HG03354 (cell line): ENCODE results near the gene UGT1A3.
"Not testable (repeated sequence)": the region's sequence is repeated elsewhere in the genome, so short reads cannot be mapped to it uniquely, and the experiment has no call there.

Experiments
- ATAC-seq: cut with Tn5 transposase; IDR thresholded peaks from one replicate; pipeline ENCODE4 v1.9.1; 2021; ENCODE audit warnings: mild to moderate bottlenecking; ENCODE audit not compliant: unreplicated experiment, poor library complexity, severe bottlenecking

Gene UGT1A3

DNA sequence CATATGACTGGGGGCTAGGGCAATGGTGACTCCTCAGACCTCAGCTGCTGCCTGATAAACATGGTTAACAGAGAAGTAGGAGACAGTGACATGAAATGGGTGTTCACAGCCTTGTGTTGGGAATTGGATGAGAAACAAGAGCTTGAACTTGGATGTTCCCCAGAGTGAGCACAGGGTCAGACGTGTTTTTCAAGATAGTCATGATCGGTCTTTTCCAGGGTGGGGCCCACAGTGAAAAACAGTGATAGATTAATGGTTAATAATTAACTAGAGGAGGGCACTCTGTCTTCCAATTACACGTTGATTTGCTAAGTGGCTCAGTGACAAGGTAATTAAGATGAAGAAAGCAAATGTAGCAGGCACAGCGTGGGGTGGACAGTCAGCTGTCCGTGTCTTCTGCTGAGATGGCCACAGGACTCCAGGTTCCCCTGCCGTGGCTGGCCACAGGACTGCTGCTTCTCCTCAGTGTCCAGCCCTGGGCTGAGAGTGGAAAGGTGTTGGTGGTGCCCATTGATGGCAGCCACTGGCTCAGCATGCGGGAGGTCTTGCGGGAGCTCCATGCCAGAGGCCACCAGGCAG lies at the start of gene UGT1A3:
Gene UGT1A3, plus strand, starts transcription at position 320 of the 579 bp plus-strand sequence. Its CDS starts 85 bp downstream, at position 405.
- ATAC-seq: no peak

GRCh38 chr2:233679196-233679595 lies 49.6 kb upstream of the UGT1A3 start:
- ATAC-seq: no peak

DNA sequence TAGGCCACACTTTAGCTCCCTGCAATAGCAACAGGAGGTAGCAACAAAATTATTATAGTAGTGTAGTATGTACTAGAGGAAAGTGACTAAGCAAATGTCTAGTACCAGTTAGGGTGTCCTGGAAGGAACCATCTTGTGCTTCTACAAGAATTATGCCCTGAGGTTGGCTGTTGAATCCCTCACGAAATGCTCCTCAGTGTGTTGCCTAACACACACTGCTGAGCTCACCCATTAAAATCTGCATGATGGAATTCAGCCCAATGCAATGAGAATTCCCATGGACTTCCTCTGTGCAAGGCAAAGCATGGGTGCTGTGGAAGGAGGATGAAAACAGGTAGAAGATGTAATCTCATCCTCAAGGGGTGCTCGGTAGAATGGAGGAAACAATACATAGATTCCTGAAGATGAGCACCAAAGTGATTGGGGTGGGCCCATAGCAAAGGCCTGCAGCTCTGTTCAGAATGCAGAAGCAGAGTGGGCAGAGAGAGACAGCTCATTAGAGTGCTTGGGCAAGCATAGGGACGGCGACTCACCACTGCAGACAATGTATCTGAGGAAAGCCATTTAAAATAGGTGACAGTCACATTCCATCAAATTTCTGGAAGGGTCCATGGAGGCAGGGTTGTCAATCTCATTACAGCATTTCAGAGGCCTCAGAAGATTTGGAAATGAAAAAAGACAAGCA lies 48.3 kb upstream of the UGT1A3 start:
- ATAC-seq: no peak

DNA sequence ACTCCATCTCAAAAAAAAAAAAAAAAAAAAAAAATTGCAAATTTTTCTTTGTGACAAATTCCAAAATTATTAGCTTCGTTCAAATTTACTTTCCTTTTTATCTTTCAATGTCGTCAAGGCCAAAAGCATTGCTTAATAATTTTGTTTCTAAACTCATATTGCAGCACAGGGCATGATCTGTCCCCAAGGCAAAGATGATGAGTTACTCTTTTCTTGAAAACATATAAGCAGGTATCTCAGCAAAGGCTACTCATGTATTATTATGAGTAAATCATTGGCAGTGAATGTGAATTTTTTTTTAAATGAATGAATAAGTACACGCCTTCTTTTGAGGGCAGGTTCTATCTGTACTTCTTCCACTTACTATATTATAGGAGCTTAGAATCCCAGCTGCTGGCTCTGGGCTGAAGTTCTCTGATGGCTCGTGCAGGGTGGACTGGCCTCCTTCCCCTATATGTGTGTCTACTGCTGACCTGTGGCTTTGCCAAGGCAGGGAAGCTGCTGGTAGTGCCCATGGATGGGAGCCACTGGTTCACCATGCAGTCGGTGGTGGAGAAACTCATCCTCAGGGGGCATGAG lies 47.2 kb upstream of the UGT1A3 start, which contains the start of gene UGT1A7:
Gene UGT1A7, plus strand, starts transcription at position 381 of the 579 bp plus-strand sequence. Its CDS starts 37 bp downstream, at position 418.
- no peak for ATAC-seq

- no peak for ATAC-seq
Measured at GRCh38 chr2:233684640-233685039, 44.2 kb upstream of the UGT1A3 start.

DNA sequence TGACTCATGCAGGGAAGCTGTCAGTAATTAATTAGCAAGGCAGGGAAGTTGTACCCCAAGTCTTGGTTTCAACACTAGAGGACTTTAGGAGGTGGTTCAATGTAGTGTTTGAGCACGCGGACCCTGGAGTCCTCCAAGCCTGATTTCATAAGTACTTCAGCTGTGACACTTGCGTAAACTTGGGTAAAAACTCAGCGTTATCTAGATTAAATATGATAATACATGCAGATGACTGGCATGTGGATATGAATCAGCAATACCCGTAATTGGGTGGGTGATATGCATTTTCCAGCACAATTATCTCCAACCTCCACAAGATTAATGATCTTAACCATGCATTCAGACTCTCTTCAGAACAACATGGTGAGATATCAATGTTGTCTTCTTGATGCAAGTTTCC lies 41.9 kb upstream of the UGT1A3 start:
- no peak for ATAC-seq

DNA sequence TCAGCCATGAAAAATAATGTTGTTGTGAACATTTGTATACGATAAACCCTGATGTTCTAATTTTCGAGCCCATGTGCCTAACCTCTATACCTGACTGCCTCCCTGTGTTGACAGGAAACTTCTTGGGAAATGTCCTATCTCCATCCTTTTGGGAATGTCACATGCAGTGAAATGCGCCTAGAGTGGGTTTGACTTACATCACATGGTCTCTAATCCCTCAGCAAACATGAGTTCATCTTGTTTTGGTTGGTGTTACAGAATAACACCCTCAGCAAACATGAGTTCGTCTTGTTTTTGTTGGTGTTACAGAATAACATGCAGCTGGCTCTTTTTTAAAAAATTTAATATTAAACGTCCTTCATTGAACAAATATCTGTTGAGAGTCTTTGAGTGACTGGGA lies 40.5 kb upstream of the UGT1A3 start:
- ATAC-seq: no peak

- ATAC-seq: no peak
Measured at GRCh38 chr2:233689031-233689430, 39.8 kb upstream of the UGT1A3 start.

DNA sequence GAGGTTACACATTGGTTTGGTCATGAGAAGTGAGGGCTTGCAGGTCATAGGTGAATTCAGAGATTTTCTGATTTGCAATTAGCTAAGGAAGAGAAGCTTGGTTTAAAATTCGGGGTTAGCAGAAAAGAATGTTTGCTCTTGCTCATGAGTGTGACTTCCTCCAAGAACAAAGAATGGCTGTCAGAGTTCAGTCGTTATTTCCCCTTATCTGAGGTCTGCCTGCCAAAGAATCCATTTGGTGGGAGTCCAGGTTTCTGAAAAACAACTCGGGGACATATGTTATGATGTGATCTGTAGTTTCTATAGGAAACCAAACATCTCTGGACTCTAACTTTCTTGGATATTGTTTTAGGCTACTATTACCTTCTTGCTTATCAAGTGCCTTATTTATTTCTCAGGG lies 39.3 kb upstream of the UGT1A3 start:
- ATAC-seq: no peak

DNA sequence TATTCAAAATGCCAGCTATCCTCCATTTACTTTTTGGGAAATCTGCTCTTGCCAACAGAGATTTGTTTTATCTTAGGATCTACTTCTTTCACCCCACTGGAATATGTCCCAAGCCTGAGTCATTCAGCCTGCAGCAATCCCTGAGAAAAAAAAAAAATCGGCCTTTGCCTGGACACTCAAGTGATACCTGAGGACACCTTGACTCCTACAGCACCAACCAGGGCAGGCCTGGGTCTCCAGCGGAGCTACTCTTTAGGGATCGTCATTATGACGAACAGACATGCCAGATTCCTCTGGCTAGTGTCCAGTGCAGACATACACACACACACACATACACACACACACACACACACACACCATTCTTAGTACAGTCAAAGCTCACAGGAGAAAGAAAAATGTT lies 38.4 kb upstream of the UGT1A3 start:
- ATAC-seq: no peak

DNA sequence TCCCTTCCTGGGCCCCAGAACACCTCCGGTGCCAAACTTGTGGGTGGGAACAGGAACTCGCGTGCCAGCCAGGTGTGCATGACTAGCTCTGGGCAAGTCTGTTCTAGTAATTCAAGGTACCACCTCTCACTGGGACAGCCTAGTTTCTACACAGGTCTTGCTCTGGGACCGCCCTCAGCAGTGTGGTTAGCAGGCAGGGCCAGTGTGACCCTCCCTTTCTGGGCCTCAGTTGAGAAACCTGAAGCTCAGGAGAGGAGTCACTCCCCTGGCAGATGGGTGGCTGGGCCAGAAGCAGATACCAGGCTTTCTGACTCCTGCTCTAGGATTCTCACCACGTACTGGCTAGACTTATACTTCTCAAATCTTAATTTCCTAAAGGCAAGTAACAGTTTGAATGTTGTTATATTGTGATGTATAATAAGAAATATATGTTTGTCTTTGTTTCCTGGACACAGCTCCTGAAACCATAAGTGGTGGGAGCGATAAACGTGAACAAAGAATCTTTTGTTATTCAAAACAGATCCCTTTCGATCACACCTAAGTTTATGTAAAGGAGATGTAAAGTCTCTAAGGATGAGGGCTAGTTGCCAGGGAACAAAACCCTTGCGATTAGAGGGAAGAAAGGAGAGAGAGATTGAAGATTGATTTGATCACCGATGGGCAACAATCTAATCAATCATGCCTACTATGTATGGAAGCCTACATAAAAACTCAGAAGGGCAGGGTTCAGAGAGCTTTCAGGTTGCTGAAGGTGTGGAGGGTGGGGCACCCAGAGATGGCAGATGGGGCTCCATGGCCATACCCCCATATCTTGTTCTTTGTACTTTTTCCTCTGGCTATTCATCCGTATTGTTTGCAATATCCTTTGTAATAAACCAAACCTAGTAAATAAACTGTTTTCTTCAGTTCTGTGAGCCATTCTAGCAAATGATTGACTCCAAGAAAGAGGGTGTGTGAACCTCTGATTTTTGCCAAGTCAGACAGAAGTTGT lies 37.1 kb upstream of the UGT1A3 start:
- no peak for ATAC-seq

DNA sequence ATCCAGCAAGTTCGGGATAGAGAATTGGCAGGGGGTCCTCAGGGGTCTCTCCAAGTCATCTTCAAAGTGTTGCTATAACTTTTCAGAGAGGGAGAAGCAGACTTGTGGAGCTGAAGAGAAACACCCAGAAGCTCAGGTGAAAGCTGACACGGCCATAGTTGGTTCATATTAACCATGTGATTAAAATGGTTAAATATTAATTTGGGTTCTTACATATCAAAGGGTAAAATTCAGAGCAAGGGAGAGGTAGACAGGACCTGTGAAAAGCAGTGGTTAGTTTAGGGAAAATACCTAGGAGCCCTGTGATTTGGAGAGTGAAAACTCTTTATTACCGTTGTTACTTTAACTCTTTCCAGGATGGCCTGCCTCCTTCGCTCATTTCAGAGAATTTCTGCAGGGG lies 36.2 kb upstream of the UGT1A3 start, which contains the start of gene UGT1A6:
Gene UGT1A6, plus strand, starts transcription at position 243 of the 400 bp plus-strand sequence. Its CDS starts 115 bp downstream, at position 358.
- ATAC-seq: no peak

DNA sequence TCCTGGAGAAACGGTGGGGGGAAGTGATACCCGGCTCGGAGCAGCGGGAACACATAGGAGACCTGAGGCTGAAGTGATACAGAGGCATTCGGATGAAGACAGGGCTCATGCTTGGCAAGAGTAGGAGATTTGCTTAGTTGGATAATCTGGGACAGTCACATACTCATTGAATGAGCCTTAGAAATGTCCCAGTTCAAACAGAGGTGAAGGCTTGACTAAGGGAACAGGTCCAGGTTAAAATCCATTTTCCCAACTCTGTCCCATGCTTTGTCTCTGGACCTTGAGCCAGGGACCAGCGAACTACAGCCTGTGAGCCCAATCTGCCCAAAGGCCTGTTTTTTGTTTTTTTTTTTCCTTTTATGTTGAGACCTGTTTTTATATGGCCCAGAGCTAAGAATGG lies 34.9 kb upstream of the UGT1A3 start:
- no peak for ATAC-seq

- no peak for ATAC-seq
Measured at GRCh38 chr2:233698740-233699139, 30.1 kb upstream of the UGT1A3 start.

- ATAC-seq: no peak
Measured at GRCh38 chr2:233699424-233700027, 29.3 kb upstream of the UGT1A3 start.

- no peak for ATAC-seq
Measured at GRCh38 chr2:233700028-233700635, 28.7 kb upstream of the UGT1A3 start.

DNA sequence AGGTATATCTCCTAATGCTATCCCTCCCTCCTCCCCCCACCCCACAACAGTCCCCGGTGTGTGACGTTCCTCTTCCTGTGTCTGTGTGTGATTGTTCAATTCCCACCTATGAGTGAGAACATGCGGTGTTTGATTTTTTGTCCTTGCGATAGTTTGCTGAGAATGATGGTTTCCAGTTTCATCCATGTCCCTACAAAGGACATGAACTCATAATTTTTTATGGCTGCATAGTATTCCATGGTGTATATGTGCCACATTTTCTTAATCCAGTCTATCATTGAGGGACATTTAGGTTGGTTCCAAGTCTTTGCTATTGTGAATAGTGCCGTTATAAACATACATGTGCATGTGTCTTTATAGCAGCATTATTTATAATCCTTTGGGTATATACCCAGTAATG lies 28.0 kb upstream of the UGT1A3 start:
- not testable (repeated sequence) for ATAC-seq

- ATAC-seq: no peak
Measured at GRCh38 chr2:233702238-233702637, 26.6 kb upstream of the UGT1A3 start.

- ATAC-seq: no peak
Measured at GRCh38 chr2:233705911-233706506, 22.8 kb upstream of the UGT1A3 start.
